HG03520 (cell line): Measurements from ENCODE around the gene AARS2.
"Not testable (repeated sequence)": the region's sequence is repeated elsewhere in the genome, so short reads cannot be mapped to it uniquely, and the experiment has no call there.

Source experiments
- ATAC-seq: cut with Tn5 transposase; IDR thresholded peaks from one replicate; pipeline ENCODE4 v1.9.1; 2021; ENCODE audit warnings: mild to moderate bottlenecking, moderate library complexity; ENCODE audit not compliant: unreplicated experiment

The AARS2 gene

GRCh38 chr6:44312901-44313788 lies at the start of gene AARS2:
TSS of gene AARS2 (minus strand) at chr6:44313347. CDS start at chr6:44313323, 24 bp downstream.
- peak; percentile 66 for ATAC-seq

GRCh38 chr6:44361947-44362346 lies 48.8 kb upstream of the AARS2 start:
- ATAC-seq = no peak

DNA sequence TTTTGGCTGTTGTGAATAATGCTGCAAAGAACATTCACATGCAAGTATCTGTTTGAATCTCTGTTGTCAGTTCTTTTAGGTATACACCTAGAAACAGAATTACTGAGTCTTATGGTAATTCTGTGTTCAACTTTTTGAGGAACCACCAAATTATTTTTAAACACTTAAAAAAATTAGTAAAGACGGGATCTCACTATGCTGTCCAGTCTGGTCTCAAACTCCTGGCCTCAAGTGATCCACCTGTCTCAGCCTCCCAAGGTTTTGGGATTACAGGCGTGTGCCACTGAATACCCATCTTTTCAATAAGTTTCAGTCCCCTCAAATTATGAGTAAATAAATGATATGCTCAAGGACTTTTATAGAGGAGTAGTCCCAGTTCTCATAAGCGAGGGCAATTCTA lies 46.8 kb upstream of the AARS2 start:
- ATAC-seq = no peak

GRCh38 chr6:44356487-44356886 lies 43.3 kb upstream of the AARS2 start:
- no peak for ATAC-seq

GRCh38 chr6:44355640-44356039 lies 42.5 kb upstream of the AARS2 start:
- ATAC-seq = no peak

DNA sequence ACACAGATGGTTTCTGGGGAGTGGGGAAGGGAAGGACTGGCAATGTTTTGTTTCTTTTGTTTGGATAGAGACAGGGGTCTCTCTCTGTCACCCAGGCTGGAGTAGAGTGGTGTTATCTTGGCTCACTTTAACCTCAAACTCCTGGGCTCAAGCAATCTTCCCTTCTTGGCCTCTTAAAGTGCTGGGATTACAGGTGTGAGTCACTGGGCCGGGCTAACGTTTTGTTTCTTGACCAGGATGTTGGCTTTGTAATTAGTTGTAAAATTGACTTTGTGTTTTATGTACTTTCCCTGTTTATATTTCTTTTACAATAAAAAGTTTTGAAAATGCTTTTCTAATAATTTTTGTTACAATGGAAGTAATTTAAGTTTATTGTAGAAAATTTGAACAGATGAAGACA lies 40.2 kb upstream of the AARS2 start:
- ATAC-seq = no peak

DNA sequence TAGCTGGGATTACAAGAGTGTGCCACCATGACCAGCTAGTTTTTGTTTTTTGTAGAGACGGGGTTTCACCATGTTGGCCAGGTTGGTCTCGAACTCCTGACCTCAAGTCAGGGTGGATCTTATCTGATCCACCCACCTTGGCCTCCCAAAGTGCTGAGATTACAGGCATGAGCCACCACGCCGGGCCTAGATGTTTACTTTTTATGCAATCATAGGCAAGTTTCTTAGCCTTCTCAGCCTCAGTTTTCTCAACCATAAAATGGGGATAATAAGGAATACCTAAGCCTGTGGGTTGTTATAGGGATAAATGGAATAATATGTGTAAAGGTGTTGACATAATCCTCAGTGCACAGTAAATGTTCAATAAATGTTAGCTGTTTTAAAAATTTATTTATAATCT lies 39.1 kb upstream of the AARS2 start:
- no peak for ATAC-seq

DNA sequence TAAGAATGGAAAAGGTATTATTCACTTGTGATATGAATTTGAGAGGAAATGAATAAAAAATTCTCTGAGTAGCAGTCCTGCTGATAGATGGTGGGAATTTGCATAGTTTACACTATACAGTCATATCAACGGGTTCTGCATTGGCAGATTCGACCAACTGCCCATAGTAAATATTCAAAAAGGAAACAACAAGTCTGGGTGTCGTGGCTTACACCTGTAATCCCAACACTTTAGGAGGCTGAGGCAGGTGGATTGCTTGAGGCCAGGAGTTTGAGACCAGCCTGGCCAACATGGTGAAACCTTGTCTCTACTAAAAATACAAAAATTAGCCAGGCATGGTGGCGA lies 37.5 kb upstream of the AARS2 start:
- ATAC-seq = not testable (repeated sequence)

DNA sequence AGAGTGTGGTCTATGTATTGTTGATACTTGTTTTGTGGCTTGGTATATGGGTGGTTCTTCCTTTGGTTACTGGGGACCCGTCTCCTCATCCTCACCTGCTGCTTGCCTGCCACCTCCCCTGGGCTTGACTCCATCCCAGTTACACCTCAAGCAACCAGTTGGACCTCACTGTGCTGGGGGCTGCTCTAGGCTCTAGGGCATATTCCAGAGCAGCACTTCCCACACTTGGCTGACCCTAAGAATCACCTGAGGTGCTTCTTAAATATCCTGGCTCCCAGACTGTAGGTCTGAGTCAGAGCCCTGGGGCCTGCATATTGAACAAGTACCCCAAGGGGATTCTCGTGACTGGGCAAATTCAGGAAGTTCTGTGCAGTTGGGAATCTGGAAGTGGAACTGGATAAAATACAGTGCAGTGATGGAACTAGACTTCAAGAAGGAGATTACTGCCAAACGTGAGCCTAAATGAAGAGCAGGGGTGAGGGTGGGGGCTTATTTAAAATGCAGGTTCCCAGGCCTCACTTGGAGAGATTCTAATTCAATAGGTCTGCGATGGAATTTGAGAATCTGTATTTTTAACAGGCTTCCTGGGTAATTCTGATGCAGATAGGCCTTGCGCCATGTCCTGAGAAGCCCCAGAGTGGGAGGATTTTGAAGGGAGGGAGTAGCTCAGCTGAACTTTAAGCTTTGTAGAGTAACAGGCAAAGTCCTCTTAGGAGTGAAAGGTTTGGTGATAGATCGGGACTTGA lies 36.9 kb upstream of the AARS2 start:
- ATAC-seq = no peak

DNA sequence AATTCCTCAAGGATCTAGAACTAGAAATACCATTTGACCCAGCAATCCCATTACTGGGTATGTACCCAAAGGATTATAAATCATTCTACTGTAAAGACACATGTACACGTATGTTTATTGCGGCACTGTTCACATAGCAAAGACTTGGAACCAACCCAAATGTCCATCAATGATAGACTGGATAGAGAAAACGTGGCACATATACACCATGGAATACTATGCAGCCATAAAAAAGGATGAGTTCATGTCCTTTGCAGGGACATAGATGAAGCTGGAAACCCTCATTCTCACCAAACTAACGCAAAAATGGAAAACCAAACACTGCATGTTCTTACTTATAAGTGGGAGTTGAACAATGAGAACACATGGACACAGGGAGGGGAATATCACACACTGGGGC lies 33.7 kb upstream of the AARS2 start:
- ATAC-seq = not testable (repeated sequence)

- no peak for ATAC-seq
These were observed 29.3 kb upstream of the AARS2 start, which contains the start of gene SPATS1 for GRCh38 chr6:44342489-44342888. TSS of gene SPATS1 (plus strand) at chr6:44342650. CDS start at chr6:44343096, 446 bp downstream.

DNA sequence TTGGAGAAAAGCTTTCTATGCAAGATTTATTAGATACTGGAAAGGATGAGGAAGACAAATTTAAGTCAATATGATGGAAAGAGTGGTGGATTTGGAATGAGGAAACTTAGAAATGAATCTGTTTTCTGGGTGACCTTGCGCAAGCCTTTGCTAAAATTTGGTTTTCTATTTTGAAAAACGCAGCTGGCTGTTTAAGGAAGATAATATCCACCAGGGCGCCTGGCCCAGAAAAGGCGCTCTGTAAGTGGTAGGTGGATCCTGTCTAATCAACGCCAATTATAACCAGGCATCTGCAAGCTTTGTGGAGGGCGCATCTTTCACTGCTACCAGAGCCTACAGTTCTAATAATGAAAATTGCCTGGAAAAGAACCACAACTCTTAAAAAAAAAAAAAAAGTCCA lies 28.9 kb upstream of the AARS2 start:
- no peak for ATAC-seq

DNA sequence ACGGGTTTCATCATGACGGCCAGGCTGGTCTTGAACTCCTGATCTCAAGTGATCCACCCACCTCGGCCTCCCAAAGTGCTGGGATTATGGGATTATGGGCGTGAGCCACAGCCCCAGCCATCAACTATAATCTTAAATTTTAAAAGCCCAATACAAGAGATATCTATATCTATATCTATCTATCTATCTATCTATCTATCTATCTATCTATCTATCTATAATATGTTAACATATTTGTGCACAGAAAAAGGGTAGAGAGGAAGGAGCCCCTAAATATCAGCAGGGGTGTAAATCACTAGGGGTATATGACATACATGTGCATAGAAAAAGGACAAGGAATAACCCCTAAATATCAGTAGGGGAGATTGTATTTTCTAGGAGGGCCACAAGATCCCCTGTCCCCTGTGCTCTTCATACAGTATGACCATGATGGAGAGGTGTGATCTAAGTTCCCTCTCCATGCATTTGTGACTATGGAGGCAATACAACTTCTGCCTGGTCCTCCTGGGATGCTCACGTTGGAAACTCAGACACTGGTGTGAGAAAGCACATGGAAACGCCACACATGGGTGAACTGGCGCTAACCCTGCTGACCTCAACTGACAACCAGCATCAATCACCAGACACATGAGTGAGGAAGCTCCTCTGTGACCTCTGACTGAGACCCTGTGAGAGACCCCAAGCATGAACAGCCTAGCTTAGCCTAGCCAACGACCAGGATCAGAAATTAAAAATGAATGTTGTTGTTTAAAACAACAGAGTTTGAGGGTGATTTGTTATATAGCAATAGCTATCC lies 28.1 kb upstream of the AARS2 start:
- ATAC-seq = no peak

DNA sequence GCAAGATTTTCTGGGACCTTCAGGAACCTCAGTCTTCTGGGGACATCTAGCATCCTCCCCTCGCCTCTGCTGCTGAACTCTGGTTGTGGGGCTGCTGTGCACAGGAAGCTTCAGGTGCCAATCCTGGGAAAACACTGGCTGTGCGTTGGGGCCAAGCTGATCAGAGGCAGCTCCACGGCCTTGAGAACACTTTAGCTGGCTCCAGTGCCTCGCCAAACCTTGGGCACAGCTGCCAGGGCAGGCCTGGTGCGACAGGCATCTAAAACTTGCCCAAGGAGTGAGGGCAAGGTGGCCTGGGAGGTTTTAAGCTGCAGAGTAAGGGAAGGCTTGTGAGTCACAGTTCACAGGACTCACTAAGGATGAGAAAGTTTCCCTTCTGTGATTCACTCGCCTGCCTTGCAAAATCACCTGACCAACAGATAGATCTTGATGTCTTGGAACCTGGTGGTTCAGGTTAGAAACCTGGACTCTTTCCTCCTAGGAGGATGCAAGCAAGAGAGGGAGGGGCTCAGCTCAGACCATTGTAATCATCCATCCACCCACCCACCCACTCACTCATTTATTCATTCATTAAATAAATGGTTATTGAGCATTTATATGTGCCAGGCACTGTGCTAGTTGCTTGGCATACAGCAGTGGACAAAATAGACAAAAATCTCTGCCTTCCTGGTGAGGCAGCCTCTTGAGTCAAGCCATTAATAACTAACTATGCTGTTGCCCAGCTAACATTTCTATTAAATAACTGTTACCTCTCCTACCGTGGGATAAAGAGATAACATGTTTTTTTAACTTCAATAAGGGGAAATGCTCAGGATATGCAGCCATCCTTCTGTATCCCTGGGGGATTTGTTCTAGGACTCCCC lies 26.8 kb upstream of the AARS2 start:
- ATAC-seq = no peak

DNA sequence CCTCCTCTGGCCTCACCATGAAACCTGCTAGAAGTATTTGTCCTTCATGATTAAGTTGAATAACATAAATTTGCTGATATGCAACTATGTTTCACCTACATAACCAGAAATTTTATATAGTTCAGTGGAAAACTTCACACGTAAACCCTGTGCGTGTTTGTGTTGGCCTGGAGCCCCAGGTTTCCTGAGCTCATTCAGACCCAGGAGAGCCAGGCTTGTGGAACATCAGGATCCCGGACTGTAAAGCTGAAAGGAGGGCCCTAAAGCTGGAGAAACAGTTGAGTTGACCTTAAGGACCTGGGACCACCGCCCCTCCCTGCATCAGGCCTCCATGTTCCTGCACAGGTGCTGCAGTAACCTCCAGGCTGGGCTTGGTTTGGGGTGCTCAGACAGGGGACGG lies 26.2 kb upstream of the AARS2 start:
- no peak for ATAC-seq

DNA sequence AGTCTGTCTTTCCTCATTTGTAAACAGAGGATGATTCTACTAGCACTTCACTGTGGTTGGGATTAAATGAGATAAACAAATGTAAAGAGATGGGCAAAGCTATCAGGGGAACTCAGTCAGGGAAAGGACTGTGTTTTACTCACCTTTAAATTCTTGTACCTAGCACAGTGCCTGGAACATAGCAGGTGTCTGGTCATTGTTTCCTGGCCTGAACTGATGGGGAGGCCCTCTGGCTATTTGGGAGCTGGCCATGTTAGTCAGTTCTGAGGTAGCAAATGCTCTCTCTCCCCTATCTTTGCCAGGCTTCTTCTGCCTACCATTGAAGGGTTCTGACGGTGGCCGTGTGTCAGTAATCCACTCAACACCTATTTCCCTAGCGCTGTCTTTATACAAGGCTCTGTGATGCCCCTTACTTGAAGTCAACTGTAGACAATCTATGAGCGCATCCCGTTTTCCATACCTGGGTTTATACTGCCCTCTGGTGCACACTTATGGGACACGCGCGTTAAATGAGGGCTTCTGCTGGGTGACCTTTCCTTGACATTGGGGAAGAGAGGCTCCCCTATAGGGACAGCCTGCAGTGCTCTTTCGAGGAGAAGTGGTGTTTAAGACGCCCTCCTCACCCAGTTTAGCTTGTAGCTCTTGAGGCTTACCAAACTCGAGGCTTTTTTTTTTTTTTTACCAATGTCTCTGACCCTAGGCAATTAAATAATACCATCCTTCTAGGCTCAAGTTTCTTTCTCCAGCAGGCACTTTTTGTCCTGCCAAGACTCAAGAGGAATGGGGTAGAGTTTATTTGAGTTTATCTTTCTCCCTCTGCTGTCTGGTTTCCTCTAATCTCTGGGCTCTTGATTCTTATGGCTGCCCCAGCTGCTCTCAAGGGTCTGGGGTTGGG lies 25.3 kb upstream of the AARS2 start:
- ATAC-seq = no peak

GRCh38 chr6:44335631-44336030 lies 22.5 kb upstream of the AARS2 start:
- ATAC-seq = no peak

DNA sequence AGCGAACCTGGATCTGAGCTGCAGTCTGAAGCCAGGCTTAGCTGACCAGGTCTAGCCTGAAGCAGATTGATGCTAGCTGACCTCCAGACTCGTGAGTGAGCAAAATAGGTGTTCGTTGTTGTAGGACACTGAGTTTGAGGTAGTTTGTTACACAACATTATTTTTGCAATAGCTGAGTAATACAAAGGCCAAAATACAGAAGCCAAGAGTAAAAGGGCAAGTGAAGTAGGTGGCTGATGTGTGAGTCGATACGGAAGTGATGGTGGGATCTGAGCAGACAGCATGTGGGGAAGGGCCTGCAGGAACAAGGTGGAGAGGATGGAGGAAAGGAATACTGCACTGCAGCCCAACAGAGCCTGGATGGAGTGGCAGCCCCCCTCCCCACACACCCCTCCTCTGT lies 20.8 kb upstream of the AARS2 start:
- no peak for ATAC-seq

GRCh38 chr6:44333273-44333919 lies 20.2 kb upstream of the AARS2 start:
- ATAC-seq = no peak
